GM18858 (cell line): Measurements from ENCODE around the gene ENTPD2.

Experiments
- ATAC-seq: cut with Tn5 transposase; IDR thresholded peaks from one replicate; pipeline ENCODE4 v1.9.1; 2021; ENCODE audit not compliant: unreplicated experiment

The ENTPD2 gene

DNA sequence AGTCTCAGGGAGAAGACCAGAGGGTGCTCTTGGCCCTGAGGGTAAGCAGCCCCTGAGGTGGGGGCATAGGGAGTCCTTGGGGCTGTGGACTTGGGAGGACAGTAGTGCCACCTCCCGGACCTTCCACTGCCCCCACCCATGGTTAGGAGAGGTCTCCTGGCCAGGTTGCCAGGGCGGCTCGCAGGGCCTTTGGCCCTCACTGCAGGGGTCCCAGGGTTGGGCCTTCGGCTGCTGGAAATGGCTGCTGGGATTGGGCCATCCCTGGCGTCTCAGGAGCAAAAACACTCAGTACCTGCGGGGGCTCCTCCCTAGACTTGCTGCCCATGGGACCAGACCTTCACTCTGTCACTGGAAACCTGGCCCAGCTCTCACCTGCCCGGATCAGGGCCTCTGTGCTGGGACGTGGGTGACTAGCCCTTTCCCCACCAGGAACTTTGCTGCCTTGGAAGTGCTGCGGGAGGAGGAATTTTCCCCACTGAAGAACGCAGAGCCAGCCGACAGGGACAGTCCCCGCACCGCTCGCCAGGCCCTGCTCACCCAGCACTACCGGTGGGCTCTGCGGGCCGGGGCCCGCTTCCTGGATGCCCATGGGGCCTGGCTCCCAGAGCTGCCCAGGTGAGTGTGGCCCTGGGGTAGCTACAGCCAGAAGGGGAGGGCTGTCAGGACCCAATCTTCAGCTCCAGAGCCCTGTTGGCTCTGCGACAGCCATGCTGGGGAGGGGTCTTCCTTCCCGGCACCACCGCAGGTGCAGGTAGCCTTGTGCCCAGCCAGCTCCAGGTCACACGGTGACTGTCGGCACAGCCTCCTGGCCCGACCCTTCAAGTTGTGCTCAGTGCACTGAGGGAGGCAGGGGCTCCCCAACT is 26.6 kb upstream of the ENTPD2 start:
- no peak for ATAC-seq

DNA sequence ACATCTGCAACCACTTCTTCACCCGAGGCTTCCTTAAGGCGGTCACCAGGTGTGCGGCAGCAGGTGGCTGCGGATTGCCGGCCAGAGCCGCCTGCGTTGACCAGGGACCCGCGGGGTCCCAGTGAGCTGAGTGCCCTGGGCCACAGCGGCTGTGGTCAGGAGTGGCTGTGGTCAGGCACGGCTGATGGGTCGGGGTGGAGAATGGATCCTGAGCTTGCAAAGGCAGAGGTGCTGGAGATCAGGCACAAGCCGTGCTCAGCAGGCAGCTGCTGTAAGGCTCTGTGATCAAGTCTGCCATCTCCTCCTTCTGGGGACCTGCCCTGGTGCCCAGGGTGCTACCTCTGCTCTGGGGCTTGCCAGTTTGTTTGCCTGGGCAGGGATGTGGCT is 25.5 kb upstream of the ENTPD2 start:
- ATAC-seq: no peak

DNA sequence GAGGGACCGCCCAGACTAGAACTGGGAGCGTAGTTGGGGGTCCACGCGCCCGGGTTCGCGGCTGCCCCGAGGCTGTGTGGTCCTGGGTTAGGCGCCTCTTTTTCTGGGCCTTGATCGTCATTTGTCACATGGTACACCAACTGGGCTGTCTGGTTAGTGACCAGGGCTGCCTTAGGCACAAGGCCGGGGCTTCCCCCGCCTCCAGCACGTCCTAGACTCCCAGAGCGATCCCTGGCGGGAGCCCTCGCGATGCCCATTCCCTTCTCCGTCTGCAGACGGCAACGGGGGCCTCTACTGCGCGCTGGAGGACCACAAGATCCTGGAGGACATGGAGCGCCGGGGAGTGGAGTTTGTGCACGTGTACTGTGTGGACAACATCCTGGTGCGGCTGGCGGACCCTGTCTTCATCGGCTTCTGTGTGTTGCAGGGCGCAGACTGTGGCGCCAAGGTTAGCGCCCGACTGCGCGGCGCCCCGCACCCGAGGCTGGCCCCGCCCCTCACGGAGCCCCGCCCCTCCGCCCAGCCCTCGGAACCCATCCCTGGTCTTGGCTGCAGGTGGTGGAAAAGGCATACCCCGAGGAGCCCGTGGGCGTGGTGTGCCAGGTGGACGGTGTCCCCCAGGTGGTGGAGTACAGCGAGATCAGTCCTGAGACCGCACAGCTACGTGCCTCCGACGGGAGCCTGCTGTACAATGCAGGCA is 25.0 kb upstream of the ENTPD2 start:
- no peak for ATAC-seq

DNA sequence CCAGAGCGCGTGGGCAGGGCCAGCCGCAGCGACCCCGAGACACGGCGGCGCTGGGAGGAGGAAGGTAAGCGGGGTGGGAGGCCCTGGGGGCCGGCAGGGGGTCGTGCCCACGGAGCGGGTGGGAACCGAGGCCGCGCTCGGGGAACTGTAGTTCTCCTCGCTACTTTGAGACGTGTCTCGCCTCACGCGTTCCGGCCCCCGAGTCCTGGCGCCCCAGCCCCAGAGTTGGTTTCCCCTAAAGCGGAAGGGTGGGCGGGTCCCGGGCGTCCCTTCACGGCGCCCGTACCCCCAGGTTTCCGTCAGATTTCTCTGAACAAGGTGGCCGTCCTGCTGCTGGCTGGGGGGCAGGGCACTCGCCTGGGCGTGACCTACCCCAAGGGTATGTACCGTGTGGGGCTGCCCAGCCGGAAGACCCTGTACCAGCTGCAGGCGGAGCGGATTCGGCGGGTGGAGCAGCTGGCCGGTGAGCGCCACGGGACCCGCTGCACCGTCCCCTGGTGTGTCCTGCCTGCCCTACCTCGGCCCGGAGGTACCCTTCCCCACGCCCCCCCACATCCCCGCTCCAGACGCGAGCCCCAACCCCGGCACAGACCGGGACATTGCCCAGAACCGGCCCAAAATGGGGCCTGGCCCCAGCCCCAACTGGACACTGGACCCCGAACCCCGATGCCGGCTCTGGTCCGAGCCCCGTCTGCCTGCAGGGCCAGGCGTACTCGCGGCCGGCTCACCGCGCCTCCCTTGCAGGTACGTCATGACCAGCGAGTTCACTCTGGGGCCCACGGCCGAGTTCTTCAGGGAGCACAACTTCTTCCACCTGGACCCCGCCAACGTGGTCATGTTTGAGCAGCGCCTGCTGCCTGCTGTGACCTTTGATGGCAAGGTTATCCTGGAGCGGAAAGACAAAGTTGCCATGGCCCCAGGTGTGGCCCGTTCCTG is 24.2 kb upstream of the ENTPD2 start:
- ATAC-seq: no peak

DNA sequence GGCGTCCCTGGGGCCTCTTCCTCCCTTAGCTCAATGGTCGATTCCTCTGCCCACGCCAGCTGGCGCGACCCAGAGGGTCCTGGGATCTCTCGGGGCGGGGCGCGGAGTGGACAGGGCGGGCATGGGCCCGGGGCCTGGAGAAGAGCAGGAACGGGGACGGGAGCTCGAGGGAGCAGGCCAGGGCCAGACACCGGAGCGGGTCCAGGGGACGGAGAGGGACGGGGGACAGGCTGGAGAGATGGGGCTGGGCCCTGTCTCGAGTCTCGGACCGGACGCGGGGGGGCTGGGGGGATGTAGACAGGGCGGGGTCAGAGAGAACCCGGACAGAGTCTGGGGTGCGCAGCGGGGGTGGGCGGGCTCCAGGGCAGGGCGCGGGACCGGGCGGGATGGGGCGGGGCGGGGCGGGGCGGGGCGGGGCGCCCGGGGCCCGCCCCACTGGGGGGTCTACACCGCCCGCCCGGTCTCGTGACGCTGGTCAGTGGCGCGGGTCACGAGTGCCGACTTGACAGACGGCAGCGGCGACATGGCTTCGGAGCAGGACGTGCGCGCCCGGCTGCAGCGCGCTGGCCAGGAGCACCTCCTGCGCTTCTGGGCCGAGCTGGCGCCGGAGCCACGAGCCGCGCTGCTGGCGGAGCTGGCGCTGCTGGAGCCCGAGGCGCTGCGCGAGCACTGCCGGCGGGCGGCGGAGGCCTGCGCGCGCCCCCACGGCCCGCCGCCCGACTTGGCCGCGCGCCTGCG is 23.3 kb upstream of the ENTPD2 start, which contains the start of gene UAP1L1:
UAP1L1 (plus strand) TSS at position 508 of the 738 bp plus-strand sequence; CDS start at position 524, 16 bp downstream.
- no peak for ATAC-seq

DNA sequence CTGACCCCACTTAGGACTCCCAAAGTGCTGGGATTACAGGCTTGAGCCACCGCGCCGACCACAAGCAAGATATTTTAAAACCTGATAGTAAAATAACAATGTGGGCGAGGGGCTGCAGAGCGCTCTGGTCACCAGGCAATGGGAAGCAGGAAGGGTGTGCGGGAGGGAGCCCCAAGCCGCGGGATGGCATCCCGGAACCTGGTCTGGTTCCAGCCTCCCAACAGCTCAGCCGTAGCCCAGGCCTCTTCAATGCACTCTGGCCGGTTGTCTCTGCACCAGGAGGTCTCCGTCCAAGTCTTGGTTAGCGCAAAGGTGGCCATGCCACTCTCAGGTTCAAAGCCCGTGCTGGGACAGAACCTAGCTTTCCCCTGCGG is 22.8 kb upstream of the ENTPD2 start:
- no peak for ATAC-seq

DNA sequence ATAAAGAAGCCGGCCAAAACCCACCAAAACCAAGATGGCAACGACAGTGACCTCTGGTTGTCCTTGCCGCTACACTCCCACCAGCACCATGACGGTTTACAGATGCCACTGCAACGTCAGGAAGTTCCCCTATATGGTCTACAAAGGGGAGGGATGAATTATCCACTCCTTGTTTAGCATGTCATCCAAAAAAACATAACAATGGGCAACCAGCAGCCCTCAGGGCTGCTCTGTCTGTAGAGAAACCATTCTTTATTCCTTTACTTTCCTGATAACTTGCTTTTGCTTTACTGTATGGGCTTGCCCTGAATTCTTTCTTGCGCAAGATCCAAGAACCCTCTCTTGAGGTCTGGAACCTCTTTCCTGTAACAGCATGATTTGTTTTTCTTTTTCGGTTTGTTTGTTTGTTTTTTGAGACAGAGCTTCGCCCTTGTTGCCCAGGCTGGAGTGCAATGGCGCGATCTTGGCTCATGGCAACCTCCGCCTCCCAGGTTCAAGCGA is 21.5 kb upstream of the ENTPD2 start:
- ATAC-seq: no peak

DNA sequence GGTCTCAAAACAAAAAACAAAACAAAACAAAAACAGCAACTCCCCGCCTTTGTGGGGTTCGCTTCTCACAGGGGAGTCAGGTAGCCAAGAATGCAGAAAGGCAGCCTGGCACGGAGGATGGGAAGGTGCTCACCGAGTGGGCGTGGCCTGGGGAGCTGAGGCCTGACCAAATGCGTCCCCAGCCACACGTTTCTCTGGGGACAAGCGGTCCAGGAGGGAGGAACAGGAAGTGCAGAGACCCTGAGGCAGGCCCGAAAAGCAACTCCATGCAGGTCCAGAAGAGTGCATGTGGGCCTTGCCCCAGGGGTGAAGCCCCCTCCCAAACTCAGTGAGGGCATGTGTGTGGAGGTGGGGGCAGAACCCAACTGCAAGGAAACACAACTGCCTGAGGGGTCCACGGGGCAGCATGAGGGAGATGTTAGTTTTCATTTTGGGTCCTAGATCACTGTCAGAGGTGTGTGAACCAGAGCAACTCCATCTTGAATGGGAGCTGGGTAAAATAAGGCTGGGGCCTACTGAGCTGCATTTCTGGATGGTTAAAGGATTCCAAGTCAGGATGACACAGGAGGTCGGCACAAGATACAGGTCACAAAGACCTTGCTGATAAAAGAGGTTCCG is 20.9 kb upstream of the ENTPD2 start:
- no peak for ATAC-seq

DNA sequence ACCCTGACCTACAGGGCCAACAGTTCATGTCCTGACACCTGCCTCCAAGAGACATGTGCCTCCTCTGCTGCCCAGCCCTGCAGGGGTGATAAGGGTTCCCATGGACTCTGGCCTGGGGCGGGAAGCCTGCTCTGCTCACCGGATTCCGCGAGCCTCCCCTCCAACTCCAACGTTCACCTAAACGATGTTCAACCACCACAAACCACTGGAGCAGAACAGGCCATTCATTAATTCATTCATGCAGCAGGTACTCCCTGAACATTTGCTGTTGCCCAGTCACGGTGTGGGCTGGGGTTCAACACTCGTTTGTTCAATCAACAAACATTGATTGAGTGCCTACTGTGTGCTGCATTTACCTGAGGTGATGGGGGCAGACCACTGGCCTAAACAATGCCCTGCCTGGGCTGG is 20.1 kb upstream of the ENTPD2 start:
- no peak for ATAC-seq

DNA sequence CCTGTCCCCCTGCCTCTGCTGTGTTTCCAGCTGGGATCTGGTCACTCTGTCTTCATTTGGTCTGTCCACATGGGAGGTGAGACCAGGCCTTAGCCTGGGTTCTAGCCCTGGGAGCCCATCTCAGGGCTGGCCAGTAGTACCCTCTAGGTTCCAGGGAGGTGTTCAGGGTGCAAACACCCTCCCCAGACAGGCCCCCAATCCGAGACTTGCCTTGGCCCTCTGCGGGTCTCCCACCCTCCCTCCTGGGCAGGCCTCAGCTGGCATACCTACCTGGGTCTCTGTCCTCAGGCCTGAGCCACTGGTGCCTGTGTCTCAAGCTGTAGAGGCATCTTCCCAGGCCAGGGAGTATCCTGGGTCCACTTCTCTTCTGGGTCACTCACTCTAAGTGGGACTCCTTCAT is 17.4 kb upstream of the ENTPD2 start:
- no peak for ATAC-seq

DNA sequence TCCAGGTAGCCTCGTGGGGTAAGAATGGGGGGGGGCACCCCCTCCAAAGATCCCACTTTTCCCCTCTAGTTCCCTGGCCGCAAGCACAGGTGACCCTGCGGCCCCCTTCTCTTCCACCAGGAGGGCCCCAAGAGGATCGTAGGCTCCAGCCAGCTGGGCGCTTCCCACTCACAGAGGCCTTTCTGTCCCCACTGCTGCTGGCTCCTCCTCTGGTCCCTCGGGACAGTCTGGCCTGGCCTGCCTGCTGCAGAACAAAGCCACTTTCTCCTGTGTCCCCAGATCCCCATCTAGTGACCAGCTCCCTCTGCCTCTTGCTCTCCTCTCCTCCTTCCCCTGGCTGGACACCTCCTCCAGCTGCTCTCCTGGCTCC is 17.0 kb upstream of the ENTPD2 start:
- no peak for ATAC-seq

DNA sequence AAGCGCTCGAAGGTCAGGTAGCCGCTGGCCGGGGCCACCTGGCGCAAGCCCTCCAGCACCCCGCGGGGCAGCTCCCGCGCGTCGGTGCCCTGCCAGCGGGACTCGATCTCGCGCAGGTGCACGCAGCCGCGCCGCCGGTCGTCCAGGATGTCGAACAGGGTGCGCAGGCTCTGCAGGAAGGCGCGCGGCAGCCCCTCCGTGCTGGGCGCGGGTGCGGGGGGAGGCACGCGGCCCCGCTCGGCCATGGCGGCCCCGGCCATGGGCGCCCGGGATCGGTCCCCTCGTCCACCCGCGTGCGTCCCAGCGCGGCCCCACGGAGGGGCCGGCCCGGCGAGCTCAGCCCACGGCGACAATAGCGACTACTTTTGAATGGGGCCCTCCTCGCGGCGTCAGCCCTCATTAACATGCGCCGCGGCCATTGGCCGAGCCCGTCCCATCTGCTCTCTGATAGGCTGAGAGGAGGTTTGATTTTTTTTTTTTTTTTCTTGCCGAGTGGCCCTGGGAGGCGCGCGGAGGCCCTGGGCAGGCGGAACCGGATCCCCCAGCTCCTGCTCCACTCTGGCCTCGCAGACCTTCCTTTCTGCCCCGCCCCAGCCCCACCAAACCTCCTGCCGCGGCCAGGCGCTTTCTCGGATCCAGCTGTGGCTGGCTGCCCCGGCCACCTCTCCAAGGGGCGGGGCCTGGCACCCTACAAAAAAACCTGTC is 16.5 kb upstream of the ENTPD2 start, which contains the start of gene SAPCD2:
SAPCD2 (minus strand) TSS at position 357 of the 705 bp plus-strand sequence; CDS start at position 260, 97 bp downstream.
- no peak for ATAC-seq

DNA sequence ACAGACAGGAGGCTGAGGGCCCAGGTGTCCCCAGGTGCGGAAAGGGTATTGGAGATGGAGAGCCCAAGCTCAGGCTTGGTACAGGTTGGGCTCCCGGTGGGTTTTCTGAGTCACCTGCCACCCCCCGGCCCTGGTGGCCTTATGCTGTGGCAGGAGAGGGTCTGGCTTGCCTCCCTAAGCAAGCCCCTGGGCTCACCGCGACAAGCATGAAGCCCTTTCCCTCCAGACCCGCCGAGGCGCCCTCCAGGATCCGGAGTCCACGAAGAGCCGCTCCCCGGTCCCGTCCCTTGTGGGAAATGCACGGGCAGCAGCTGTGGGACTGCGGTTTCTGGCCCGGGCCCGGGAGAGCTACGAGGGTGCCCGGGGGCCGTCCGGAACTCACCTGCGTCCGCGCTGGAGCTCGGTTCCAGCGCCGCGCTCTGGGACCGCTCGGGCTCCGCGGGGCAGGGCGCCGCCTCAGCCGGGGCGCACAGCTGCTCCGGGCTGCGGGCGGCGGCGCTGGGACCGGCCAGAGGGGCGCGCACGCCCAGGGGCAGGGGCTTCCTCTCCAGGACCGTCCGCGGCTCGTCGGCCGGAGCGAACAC is 15.7 kb upstream of the ENTPD2 start:
- ATAC-seq: no peak

DNA sequence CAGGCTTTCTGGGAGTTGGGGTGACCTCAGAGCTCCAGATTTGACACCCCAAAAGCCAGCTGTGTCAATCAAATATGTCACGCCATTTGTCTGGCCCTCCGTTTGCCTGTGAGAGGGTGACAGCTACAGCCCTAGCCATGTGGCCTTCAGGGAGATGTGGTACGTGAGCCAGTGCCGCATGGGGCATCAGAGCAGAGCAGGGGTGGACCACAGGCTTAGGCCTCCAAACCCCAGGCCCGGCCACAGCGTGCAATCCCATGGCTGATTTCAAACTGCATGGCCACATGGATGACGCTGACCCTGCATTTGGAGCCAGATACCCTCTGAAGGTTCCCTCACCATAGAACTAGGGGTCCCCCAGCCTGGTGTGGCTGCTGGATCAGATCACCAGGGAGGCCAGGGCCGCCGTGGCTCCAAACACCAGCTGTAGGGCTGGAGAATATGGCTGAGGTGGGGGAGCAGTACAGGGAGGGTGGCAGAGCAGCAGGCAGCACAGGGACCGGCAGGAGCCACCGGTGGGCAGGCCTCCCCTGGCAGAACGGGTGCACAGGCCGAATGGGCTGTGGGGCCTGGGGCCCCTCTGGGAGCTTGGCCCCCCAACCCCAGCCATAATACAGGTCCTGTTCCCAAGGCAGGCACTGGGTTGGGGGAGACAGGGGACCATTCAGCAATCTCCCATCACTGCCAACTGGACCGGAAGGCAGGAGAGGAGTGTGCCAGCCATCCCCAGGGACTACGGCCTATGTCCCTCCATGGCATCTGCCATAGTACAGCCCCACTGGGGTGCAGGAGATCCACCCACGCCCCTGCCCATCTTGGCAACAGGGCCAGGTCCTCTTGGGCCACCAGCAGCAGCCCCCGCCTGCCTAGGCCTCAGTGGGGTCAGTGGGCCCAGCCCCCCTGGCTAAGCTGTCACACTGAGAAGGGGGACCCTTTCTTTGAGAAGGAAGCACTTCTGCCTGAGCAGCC is 15.0 kb upstream of the ENTPD2 start:
- ATAC-seq: no peak

DNA sequence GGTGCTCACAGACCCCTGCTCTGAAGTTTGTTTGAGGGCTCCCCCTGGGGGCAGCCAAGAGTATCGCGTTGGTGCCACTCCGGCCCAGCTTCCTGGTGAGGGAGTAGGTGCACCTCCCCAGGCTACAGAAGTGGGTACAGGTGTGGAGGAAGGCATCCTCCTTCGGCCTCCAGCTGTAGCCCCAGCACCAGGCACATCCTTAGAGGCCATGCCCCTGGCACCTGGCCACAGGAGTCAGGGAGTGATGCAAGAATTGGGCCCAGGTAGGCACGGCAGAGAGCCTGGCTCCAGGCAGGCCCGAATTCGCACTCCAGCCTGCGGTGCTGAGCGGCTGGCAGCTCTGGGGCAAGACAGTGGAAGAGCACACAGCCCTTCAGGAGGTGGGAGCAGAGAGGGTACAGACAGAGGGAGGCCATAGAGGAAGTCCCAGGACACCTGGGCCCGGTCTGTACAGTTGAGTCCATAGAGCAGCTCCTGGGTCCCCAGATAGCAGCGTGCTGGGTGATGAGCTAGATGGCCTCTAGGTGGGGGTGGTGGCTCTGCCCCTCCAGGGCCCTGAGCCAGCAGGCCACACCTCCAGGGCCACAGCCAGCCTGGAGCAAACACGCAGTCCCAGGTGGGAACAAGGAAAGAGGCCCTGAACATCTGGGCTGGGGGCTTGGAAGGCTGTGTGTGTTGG is 14.1 kb upstream of the ENTPD2 start:
- ATAC-seq: no peak

DNA sequence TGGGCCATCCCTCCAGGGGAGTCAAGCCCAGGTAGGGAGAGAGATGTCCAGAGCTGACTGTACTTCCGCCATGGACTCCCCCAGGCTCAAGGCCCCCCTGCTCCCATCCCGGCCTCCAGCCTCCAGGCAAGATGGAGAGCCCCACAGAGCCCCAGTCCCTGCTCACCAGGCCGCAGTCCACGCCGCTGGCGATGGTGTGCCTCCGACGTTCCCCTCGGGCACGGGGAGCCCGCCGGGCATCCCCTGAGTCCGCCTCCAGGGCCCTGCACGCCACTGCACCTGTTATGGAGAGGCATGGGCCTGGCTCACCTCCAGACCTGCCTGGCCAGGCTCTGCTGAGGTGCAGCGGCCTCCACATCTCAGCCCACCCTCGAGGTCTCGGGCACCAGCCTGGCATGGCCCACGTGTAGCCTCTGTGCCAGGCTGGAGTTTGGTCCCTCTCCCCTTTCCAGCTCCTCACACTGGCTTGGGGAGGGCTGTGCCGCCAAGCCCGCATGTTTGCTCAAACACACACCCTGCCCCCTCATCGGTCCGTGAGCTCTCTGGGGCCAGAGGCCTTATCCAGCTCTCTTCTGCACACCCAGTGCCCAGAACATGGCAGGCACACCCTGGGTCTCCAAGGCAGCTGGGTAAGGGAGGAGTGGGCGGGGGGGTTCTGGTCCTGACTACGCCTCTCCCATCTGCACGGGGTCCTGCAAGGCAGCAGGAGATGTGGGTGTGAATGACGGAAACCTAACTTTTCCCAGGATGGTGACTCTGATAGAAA is 12.4 kb upstream of the ENTPD2 start:
- no peak for ATAC-seq
